ENCODE results near the gene GCG. TPM values are rescaled to one million over a fixed set of nuclear protein-coding genes. Genes with fewer than 3 reads are reported as not detected.

Gene GCG
- total RNA-seq, 4 donors from 2014 or later: not detected

DNA sequence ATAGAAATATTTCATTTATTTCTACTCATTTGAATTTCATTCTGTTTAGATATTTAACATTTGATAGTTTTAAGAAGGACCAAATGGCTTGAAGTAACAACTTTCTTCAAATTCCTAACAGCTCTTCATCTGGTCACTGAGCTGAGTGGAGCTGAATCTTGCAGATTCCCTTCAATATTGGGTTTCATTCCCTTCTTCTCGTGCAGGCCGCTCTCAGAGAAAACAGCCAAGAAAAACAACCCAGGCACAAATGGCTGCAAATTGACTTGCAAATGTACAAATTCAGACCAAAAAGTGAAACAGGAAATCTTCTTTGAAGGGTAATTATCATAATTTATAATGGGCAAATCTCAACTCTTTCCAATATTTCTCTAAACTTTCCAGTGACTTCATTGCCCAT lies 30.3 kb upstream of the GCG start:
- no peaks in the 10 kb centered on the region for H3K27me3 ChIP-seq
- intact Hi-C loops (cut with DNase I): no loop called here
- no peak overlapping the region for H3K27ac ChIP-seq
- DNase-seq: no peak
- no peaks in the 10 kb centered on the region for H3K9me3 ChIP-seq
- no peaks in the 10 kb centered on the region for H3K36me3 ChIP-seq
- WGBS, 2 donors: 49 to 53% methylated on average over 2 of the region's 2 CpGs
- no peaks in the 10 kb centered on the region for H3K4me1 ChIP-seq
- H3K4me3 ChIP-seq (replicated peaks in 1 of 3): no peak overlapping the region
- TF ChIP-seq, protein P1, sequence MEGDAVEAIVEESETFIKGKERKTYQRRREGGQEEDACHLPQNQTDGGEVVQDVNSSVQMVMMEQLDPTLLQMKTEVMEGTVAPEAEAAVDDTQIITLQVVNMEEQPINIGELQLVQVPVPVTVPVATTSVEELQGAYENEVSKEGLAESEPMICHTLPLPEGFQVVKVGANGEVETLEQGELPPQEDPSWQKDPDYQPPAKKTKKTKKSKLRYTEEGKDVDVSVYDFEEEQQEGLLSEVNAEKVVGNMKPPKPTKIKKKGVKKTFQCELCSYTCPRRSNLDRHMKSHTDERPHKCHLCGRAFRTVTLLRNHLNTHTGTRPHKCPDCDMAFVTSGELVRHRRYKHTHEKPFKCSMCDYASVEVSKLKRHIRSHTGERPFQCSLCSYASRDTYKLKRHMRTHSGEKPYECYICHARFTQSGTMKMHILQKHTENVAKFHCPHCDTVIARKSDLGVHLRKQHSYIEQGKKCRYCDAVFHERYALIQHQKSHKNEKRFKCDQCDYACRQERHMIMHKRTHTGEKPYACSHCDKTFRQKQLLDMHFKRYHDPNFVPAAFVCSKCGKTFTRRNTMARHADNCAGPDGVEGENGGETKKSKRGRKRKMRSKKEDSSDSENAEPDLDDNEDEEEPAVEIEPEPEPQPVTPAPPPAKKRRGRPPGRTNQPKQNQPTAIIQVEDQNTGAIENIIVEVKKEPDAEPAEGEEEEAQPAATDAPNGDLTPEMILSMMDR (IDR thresholded peaks at IDR 0.05): no peak
- TF ChIP-seq POLR2A (IDR thresholded peaks at IDR 0.05): no peak

DNA sequence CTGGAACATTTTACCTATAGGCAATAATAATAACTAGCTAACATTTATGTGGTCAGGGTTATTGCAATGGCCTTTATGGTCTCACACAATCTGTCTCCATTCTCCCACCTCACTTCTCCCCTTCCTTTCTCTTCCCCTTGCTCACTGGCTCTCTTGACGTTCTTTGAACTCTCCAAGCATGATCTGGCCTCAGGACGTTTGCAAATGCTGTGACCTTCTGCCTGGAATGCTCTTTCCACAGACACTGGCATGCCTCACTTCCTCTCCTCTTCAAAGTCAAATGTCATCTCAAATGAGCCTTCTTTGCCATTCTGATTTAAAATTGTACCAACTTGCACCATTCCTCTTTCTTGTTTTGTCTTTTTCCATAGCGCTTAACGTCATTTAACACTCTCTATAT lies 25.3 kb upstream of the GCG start:
- intact Hi-C loops (cut with DNase I): no loop called here
- no peaks in the 10 kb centered on the region for H3K36me3 ChIP-seq
- H3K27ac ChIP-seq: no peak overlapping the region
- WGBS, 2 donors: 69 to 71% methylated on average over 4 of the region's 4 CpGs
- no peak for TF ChIP-seq POLR2A (IDR thresholded peaks at IDR 0.05)
- TF ChIP-seq, protein P1 (IDR thresholded peaks at IDR 0.05): no peak
- no peaks in the 10 kb centered on the region for H3K9me3 ChIP-seq
- no peak overlapping the region for H3K4me3 ChIP-seq (replicated peaks in 1 of 3)
- no peak for DNase-seq
- no peaks in the 10 kb centered on the region for H3K27me3 ChIP-seq
- no peaks in the 10 kb centered on the region for H3K4me1 ChIP-seq

DNA sequence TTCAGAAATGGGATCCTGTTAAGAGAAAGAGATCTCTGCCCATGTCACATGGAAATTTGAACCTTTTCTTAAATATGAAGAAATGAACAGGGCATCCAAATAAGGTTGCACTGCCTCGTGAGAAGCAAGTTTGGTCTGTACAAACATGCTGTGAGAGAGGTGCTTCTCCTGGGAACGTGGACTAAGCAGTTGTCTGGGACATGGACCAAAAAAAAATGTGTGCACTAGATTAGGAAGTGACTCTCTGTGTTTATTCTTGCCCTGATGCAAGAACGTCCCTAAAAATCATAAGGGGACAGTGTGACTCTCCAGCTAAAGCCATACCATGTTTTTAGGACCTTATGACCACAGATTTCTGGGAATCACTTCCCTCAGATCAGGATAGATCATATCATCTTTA lies 23.7 kb upstream of the GCG start:
- no peaks in the 10 kb centered on the region for H3K4me1 ChIP-seq
- no peaks in the 10 kb centered on the region for H3K9me3 ChIP-seq
- no peak overlapping the region for H3K4me3 ChIP-seq (replicated peaks in 1 of 3)
- intact Hi-C loops (cut with DNase I): no loop called here
- no peaks in the 10 kb centered on the region for H3K36me3 ChIP-seq
- TF ChIP-seq, protein P1 (IDR thresholded peaks at IDR 0.05): no peak
- TF ChIP-seq POLR2A (IDR thresholded peaks at IDR 0.05): no peak
- WGBS, 2 donors: 13 to 17% methylated on average over 3 of the region's 3 CpGs
- H3K27ac ChIP-seq: no peak overlapping the region
- DNase-seq: no peak
- H3K27me3 ChIP-seq: no peaks in the 10 kb centered on the region

DNA sequence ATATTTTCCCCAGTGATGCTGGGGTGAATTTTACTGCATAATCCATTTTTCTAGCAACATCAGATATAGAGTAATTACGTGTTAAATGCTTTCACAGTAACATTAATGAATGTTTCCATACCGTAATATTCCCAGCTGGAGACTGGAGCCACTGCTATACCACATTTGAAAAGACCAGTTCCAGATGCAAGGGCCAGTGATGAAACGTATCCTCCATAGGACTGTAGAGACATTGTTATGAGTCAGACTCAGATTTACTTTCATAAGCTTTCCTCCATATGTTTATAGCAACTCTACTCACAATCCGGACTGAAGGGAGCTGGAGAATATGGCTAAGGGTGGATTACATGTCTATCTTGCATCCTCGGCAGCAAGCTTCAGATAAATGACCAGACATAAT lies 22.7 kb upstream of the GCG start:
- Histone ChIP-seq H3K36me3 (no peaks in the 10 kb centered on the region), H3K27me3 (no peaks in the 10 kb centered on the region), H3K27ac (no peak overlapping the region), H3K9me3 (no peaks in the 10 kb centered on the region), H3K4me3 (replicated peaks in 1 of 3) (no peak overlapping the region), H3K4me1 (no peaks in the 10 kb centered on the region)
- intact Hi-C loops (cut with DNase I): no loop called here
- 92 to 96% methylated on average over 5 of the region's 5 CpGs for WGBS, 2 donors
- TF ChIP-seq, protein P1 (IDR thresholded peaks at IDR 0.05): no peak
- no peak for TF ChIP-seq POLR2A (IDR thresholded peaks at IDR 0.05)
- DNase-seq: no peak

DNA sequence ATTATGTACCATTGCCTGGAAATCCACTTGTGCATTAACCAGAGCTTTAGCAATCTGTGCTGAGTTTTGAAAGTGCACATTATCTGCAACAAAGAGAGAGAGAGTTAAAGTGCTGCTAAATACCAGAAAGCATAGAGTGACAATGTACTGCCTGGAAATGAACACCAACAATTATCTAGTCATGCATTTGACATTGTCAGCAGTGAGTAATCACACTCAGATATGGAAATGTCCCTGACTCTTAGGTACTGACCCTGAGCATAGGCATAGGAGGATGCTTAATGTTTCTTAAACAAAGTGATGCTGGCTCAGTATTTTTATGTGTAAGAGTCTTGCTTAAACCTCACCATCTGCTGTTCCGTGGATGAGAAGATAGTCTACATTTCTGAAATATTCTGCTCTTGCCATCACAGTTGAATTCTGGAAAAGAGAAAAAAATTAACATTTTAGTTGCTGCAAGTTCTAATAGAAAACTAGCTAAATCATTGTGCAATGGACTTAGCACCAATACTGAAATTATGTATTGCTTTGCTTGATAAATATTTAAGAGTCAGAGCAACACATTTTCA lies 20.8 kb upstream of the GCG start:
- H3K9me3 ChIP-seq: no peaks in the 10 kb centered on the region
- TF ChIP-seq POLR2A (IDR thresholded peaks at IDR 0.05): no peak
- TF ChIP-seq, protein P1 (IDR thresholded peaks at IDR 0.05): no peak
- H3K27ac ChIP-seq: no peak overlapping the region
- H3K27me3 ChIP-seq: no peaks in the 10 kb centered on the region
- no peak overlapping the region for H3K4me3 ChIP-seq (replicated peaks in 1 of 3)
- H3K4me1 ChIP-seq: no peaks in the 10 kb centered on the region
- 84 to 88% methylated on average over 1 of the region's 1 CpG for WGBS, 2 donors
- no peak for DNase-seq
- no peaks in the 10 kb centered on the region for H3K36me3 ChIP-seq
- intact Hi-C loops (cut with DNase I): no loop called here
